ENCODE measurements around the gene KNSTRN.
A peak's percentile ranks its signal among the peaks of the same experiment; 100 is the strongest.

Gene KNSTRN

DNA sequence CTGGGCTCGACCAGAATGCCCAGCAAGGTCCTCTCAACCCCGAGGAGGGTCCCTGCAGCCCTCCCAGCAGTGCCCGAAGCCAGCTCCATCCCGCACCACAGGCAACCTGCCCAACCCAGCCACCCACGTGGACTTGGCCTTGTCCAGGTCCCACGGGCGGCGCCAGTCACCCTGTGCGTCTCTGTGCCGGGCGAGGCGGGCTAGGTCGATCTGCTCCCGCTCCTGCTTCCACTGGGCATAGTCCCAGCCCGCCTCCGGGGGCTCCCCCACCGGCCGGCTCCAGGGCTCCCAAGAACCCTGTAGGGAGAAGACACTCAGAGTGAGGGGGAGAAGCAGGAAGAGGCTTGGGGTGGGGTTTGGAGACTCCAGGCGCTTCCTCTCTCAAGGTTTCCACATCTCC, 44.9 kb upstream of the KNSTRN start:
- TF ChIP-seq, protein P1, sequence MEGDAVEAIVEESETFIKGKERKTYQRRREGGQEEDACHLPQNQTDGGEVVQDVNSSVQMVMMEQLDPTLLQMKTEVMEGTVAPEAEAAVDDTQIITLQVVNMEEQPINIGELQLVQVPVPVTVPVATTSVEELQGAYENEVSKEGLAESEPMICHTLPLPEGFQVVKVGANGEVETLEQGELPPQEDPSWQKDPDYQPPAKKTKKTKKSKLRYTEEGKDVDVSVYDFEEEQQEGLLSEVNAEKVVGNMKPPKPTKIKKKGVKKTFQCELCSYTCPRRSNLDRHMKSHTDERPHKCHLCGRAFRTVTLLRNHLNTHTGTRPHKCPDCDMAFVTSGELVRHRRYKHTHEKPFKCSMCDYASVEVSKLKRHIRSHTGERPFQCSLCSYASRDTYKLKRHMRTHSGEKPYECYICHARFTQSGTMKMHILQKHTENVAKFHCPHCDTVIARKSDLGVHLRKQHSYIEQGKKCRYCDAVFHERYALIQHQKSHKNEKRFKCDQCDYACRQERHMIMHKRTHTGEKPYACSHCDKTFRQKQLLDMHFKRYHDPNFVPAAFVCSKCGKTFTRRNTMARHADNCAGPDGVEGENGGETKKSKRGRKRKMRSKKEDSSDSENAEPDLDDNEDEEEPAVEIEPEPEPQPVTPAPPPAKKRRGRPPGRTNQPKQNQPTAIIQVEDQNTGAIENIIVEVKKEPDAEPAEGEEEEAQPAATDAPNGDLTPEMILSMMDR (conservative IDR thresholded peaks at IDR 0.05; ENCODE audit: control insufficient read depth, insufficient read depth, low read depth, low read length) = no peak
- H3K4me3 ChIP-seq (ENCODE audit: control insufficient read depth, low read depth, low read length) = no peak overlapping the region
- no peak for DNase-seq (ENCODE audit: low read depth)

GRCh38 chr15:40338041-40338657, 44.4 kb upstream of the KNSTRN start:
- peak; percentile 53 for DNase-seq (ENCODE audit: low read depth)
- H3K4me3 ChIP-seq (ENCODE audit: control insufficient read depth, low read depth, low read length) = no peak overlapping the region
- TF ChIP-seq, protein P1 (conservative IDR thresholded peaks at IDR 0.05; ENCODE audit: control insufficient read depth, insufficient read depth, low read depth, low read length) = peak; percentile 55

DNA sequence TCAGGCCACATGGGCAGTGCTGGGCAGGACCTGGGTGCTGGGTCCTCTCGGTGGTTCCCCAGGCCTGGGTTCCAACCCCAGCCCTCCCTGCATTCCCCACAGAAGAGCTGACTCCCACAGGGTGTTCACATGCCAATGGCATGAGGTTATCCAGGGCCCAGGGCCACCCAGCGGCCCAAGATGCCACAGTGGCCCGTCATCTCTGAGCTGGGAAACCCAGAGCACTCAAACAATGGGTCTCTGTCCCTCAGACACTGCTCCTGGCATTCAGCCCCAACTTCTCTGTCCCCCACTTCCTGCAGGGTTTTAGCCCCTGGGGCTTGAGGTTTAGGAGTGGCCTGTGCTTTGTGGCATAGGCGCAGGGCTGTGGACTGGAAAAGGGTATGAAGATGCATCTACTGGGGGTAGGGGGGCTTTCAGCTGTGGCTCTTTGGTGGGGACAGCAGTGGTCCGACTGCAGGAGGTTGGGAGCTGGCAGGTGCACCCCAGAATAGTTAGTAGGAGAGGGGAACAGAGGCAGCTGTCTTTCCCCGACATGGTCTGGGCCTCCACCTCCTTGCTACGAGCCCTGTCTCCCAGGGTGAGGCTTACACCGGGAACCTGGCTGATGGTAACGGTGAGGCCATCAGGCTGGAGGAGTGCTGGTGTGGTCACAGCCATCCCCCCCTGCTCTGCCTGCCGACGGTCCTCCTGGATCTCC, 43.5 kb upstream of the KNSTRN start:
- DNase-seq (ENCODE audit: low read depth) = peak; percentile 58
- no peak overlapping the region for H3K4me3 ChIP-seq (ENCODE audit: control insufficient read depth, low read depth, low read length)
- TF ChIP-seq, protein P1 (conservative IDR thresholded peaks at IDR 0.05; ENCODE audit: control insufficient read depth, insufficient read depth, low read depth, low read length) = no peak

GRCh38 chr15:40339621-40339945, 42.9 kb upstream of the KNSTRN start:
- DNase-seq (ENCODE audit: low read depth) = no peak
- TF ChIP-seq, protein P1 (conservative IDR thresholded peaks at IDR 0.05; ENCODE audit: control insufficient read depth, insufficient read depth, low read depth, low read length) = no peak
- peak overlapping the region; percentile 35 for H3K4me3 ChIP-seq (ENCODE audit: control insufficient read depth, low read depth, low read length)

DNA sequence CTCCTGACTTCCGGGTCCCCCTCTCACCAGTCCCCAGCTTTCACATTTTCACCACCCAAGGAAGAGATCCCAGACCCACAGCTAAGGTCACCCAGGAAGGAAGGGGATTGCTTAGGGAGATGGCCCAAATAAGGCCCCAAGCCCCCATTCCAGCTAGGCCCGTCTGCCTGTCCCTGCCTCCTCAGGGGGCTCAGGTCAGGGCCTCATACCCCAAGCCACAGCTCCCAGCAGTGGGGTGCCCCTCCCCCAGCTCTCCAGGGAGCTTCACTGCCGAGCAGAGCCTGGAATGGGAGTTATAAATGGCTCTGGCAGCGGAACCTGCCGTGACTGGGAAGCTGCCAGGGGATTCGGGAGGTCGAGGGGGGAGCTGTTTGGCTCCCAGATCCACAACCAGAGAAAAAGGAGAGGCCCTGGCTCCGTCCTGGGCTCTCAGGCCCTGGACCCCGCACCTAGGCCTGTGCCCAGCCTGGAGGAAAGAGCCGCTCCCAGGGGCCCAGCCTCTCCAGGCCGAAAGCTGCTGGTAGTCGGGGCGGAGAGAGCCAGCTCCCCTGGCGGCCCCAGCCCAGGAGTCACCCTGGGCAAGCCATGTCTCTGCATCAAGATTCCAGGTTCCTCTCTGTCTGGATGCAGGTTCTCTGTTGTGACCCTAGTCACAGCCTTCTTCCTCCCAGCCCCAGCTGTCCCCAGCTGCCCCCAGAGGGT, 42.3 kb upstream of the KNSTRN start:
- TF ChIP-seq, protein P1 (conservative IDR thresholded peaks at IDR 0.05; ENCODE audit: control insufficient read depth, insufficient read depth, low read depth, low read length) = no peak
- DNase-seq (ENCODE audit: low read depth) = peak; percentile 45
- H3K4me3 ChIP-seq (ENCODE audit: control insufficient read depth, low read depth, low read length) = peak overlapping the region; percentile 35

- peak; percentile 76 for DNase-seq (ENCODE audit: low read depth)
- peak within 1 kb of the TSS; percentile 35 for H3K4me3 ChIP-seq (ENCODE audit: control insufficient read depth, low read depth, low read length)
- TF ChIP-seq, protein P1 (conservative IDR thresholded peaks at IDR 0.05; ENCODE audit: control insufficient read depth, insufficient read depth, low read depth, low read length) = no peak
Measured at GRCh38 chr15:40340740-40341400, 41.7 kb upstream of the KNSTRN start, which contains the start of gene CCDC9B. Gene CCDC9B (minus strand): TSS chr15:40340939. CDS start chr15:40340819, 120 bp downstream.

Data from fibroblast of mammary gland (primary cell).